CD4-positive, alpha-beta T cell treated with Interleukin-21 for 1 hour (primary cell): ENCODE data around the gene NSMCE3.
A peak's percentile ranks its signal among the peaks of the same experiment; 100 is the strongest.
"Not testable (repeated sequence)": the region's sequence is repeated elsewhere in the genome, so short reads cannot be mapped to it uniquely, and the experiment has no call there.

ENCODE experiments used
- DNase-seq: peaks from one replicate; pipeline ENCODE4 v3.0.0-alpha.2; 2020

NSMCE3 gene

DNA sequence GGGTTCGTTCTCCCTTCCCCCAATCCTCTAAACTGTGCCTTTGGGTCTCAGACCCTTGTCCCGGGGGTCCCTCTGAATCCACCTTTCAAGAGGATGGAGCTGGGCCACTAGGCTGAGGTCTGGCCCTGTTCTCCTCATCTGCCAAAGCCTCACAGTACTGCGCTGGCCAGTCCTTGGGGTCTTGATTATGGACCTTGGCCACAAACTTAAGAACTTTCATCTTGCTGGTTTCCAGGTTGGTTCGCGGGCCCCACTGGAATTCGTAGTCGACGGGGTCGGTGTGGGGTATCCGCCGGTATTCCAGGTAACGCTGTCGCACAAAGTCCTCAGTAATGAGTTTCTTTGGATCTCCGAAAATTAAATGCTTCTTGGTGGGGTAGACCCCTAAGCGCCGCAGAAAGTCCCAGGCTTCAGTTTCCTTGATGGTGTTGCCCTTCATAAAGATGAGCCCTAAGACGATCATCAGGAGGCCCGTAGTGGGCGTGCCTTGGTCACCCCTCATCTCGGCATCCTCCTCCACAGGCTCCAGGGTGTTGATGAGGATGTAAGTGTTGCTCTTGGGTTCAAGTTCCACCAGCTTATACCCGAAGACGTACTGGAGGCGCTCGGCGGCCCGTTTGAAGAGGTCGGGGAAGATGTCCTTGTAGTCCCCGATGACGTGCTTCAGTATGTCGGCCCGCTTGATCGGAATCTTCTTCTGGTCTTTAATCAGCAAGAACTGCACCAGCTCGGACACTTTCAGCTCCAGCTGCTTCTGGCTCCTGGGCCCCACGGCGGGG lies 727 bp downstream of the NSMCE3 start:
- peak; percentile 60 for DNase-seq

DNA sequence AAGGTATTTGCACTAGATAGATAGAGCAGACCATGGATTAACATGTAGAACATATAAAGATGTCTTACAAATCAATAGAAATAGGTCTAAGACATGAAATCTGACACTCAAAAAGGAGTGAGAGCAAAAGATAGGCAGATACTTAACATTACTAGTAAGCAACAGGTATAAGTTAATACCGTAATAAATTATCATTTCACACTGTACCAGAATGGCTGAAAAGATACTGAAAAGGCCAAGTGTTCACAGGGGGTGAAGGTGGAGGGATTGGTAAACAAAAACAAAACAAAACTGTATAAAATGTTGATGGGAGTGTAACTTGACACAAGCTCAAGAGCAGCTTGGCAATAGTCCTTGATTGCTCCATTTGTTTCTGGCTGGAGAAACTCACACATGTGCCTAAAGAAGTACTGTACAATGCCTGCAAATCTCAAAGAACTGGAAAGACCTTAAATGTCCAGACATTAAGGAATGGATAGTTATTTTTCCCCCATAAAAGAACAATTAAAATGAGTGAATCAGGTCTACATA lies 3.5 kb downstream of the NSMCE3 start:
- DNase-seq = no peak

- DNase-seq = no peak
Observed at GRCh38 chr15:29263289-29263688, 6.3 kb downstream of the NSMCE3 start.

DNA sequence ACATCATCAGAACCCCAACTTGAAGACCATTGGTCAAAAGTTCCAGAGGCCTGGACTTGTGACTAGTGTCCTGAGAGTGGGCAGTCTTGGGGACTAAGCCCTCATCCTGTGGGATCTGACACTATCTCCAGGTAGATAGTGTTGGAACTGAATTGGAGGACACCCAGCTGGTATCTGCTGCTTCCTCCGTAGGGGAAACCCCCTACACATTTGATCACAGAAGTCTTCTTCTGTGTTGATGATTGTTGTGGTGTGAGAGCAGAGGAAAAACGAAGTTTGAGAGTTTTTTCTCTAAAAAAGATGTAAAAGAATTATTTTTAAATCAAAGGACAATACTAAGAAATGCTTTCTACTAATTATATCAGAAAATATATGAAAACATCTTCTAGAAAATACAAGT lies 6.9 kb downstream of the NSMCE3 start:
- DNase-seq = peak; percentile 6

- no peak for DNase-seq
Observed at GRCh38 chr15:29260896-29261295, 8.7 kb downstream of the NSMCE3 start.

GRCh38 chr15:29259233-29259632 lies 10.4 kb downstream of the NSMCE3 start:
- no peak for DNase-seq

GRCh38 chr15:29252234-29252633 lies 17.4 kb downstream of the NSMCE3 start:
- no peak for DNase-seq

DNA sequence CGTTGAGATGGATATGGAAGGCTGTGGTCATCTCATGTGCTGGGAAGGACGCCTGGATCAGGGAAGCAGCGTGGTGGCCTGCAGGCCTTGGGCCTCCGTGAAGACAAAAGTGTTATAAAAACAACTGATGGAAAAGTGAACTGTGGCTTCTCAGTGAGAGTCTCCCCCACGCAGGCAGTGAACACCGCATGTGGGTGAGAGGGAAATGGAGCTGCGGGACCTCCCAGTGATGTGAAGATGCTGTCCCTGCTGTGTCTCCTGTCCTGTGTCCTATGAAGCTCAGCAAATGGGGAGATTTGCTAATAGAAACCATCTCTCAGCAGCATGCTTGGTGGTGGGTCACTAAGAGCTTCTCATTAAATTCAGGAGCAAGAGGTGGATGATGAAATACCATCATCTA lies 25.1 kb downstream of the NSMCE3 start:
- DNase-seq = no peak

- DNase-seq = no peak
Observed at GRCh38 chr15:29244123-29244522, 25.5 kb downstream of the NSMCE3 start.

DNA sequence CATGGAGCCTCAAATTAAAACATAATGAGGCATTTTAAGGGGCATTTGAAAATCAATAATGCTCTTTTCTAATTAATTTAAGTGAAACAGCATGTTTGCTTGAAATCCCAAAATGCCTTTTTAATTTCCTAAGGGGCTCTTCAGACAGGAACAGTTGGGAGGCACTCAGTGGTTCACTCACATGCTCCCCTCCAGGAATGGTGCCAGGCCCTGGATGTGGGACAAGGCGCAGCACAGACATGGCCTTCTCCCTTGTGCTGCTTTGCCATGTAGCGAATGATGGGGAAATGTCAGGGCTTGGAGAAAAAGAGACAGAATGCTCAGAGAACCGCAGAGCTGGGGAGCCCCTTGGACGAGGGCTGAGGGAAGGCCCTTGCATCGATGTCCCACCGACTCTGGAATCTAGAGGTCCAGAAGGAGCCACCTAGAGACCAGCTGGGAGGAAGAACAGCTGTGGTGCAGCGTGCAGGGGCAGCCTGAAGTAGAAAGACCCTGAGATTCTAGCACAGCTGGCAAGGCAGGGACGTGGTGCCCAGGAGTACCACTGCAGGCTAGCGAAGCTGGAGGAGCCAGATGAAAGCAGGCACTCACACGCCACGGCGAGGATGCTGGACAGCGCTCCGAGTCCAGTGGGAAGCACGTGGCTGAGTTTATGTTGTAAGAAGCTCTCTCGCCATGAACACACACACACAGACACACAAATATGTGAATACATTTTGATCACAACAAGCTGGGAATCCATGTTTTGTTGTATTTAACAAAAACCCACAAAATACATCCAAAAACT lies 27.0 kb downstream of the NSMCE3 start:
- DNase-seq = no peak

GRCh38 chr15:29241207-29241606 lies 28.4 kb downstream of the NSMCE3 start:
- DNase-seq = no peak

DNA sequence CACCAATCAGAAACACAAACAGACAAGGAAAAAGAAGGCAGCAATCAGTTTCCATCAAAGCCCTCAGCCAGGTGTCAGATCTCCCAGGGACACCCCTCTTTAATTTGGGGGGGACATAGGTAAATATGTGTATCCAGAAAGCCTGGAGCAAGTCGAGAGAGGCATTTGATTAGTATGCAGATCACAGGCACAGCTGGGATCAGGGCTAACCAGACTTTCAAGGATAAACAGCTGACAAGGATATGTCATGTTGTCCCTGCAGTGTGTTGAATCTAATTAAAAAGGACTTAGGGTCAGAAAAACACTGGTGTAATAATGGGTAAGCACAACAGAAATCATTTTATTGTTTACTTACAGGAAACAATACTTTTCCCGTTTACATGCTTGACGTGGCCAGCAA lies 30.2 kb downstream of the NSMCE3 start:
- no peak for DNase-seq

DNA sequence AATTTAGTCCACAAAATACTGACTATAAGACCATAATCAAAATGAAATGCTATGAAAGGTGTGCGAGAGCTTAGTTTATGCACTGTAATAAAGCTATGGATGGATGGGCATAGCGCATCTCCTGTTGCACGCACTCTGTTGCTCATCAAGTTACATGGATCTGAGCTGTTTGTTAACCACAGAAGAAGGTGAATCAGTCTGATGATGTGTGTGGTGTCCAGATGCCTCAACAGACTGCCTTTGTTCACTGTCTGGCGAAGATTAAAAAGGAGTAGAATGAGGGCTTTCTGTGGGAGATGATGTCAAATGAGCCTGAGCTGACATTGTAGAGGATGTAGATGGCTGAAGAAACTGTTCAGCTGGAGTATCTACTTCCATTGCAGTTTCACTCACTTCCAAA lies 36.1 kb downstream of the NSMCE3 start:
- no peak for DNase-seq

DNA sequence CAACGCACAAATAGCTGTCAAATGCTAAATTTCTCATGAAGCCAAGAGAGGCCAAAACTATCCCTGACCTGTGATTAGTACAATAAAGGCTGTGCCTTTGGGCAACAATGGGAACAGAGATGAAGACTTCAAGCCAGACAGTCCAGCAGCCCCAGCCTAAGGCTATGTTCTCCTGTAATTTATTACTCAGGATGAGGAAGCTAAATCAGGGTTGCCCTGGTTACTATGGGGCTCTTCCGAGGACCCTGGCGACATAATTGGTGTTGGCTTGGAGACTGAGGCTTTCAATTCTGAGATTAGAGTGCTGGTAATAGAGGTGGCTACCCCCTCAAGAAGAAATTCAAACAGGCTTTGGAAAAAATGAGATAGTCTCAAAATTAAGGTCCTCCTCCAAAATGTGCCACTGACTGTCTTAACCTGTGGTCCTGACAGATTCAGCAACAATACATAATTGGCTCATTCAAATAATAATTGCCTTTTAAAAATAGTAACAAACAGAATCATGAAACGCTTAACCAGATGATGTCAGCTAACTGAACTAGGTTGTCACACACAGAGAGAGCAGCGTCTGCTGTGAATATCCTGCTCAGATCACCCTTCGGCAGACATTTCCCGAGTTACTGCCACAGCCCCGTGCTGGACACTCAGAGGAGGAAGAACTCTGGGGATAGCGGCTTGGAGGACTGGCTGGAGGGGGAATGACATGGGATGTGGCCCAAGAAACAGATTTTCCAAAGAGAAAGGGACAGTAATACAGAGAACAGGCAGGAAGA lies 43.0 kb downstream of the NSMCE3 start:
- DNase-seq = no peak

- no peak for DNase-seq
Observed at GRCh38 chr15:29225534-29226234, 43.9 kb downstream of the NSMCE3 start.

- DNase-seq = not testable (repeated sequence)
Observed at GRCh38 chr15:29224987-29225363, 44.6 kb downstream of the NSMCE3 start.

DNA sequence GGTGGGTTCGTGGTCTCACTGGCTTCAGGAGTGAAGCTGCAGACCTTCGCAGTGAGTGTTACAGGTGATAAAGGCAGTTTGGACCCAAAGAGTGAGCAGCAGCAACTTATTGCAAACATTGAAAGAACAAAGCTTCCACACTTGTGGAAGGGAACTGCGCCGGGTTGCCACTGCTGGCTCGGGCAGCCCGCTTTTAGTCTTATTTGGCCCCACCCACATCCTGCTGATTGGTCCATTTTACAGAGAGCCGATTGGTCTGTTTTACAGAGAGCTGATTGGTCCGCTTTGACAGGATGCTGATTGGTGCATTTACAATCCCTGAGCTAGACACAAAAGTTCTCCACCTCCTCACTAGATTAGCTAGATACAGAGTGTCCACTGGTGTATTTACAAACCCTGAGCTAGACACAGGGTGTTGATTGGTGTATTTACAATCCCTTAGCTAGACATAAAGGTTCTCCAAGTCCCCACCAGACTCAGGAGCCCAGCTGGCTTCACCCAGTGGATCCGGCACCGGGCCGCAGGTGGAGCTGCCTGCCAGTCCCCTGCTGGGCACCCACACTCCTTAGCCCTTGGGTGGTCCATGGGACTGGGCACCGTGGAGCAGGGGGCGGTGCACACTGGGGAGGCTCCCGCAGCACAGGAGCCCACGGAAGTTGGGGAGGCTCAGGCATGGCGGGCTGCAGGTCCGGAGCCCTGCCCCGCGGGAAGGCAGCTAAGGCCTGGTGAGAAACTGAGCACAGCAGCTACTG lies 45.2 kb downstream of the NSMCE3 start:
- DNase-seq = not testable (repeated sequence)

- DNase-seq = no peak
Observed at GRCh38 chr15:29223640-29224039, 46.0 kb downstream of the NSMCE3 start.

DNA sequence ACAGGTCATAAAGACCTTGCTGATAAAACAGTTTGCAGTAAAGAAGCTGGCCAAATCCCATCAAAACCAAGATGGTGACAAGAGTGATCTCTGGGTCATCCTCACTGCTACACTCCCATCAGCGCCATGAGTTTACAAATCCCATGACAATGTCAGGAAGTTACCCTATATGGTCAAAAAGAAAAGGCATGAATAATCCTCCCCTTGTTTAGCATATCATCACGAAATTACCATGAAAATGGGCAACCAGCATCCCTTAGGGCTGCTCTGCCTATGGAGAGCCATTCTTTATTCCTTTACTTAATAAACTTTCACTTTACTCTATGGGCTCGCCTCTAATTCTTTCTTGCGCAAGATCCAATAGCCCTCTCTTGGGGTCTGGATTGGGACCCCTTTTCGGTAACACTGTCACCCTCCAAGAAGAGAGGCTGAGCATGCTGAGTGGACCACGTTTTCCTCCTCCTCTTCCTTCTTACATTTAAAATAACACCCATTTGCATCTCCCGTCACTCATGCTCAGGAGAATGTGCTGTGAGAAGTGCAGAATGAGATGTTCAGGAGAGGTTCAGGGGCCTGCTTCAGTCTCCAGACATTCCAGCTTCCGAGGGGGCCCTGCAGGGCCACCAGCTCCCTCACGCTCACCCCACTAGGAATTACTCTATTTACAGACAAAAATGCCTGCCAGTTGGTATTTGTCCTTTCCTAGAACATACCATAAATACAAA lies 47.3 kb downstream of the NSMCE3 start:
- no peak for DNase-seq

DNA sequence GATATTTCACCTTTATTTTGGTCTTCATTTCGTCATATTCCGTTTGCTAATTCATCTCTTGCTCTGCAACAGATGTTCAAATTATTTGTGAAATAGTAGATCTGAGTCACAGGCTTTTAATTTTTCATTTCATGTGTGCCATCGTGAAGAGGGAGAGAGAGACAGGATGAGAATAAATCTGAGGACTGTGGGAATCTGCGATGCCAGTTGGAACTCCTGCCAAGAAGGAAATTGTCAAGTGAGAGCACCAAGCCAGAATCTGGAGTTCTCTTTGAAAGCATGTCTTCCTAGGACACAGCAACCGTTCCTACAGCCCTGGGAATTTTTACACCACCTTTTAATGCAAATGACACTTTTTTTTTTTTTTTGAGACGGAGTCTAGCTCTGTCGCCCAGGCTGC lies 48.8 kb downstream of the NSMCE3 start:
- DNase-seq = no peak

DNA sequence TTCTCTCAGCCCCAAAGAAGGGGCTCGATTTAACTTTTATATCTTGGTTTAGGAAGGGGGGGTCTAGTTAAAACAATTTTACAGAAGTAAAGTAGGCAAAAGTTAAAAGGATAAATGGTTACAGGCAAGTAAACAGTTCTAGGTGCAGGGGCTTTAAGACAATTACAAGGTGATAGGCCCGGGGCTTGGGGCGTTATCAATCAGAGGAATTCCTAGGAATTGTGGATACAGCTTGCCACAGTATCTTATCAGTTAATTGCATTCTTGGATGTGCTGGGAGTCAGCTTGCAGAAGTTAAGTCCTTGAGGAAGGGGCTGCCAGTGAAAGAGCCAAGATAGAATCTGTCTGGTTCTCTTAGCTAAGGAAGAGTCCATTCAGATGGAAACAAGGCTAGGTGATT lies 52.7 kb downstream of the NSMCE3 start:
- DNase-seq = no peak
